NB4 (cell line): Measurements from ENCODE around the gene SH3D19.

Experiments used
- POLR2A ChIP-seq: IDR thresholded peaks from 2 replicates; pipeline ENCODE4 v1.6.1; 2011; ENCODE audit warnings: mild to moderate bottlenecking; ENCODE audit not compliant: insufficient read length; ENCODE audit errors: extremely low read depth
- TF ChIP-seq, protein P1 (sequence below): IDR thresholded peaks from one replicate; pipeline ENCODE4 v1.5.1; 2012; ENCODE audit warnings: low read depth, low read length

DNA sequence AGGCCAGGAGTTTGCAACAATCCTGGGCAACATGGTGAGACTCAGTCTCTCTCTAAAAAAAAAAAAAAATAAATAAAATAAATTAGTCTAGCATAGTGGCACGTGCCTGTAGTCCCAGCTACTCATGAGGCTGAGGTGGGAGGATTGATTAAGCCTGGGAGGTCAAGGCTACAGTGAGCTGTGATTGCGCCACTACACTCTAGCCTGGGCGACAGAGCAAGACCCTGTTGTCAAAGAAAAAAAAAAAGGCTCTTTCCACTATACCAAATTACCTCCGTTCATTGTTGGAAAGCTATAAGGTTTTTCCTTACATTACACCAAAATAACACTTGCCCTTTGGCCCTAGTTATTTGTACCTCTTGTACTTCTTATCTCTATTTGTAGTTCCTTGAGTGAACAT is 58.3 kb downstream of the SH3D19 start:
- TF ChIP-seq POLR2A: no peak
- TF ChIP-seq, protein P1, sequence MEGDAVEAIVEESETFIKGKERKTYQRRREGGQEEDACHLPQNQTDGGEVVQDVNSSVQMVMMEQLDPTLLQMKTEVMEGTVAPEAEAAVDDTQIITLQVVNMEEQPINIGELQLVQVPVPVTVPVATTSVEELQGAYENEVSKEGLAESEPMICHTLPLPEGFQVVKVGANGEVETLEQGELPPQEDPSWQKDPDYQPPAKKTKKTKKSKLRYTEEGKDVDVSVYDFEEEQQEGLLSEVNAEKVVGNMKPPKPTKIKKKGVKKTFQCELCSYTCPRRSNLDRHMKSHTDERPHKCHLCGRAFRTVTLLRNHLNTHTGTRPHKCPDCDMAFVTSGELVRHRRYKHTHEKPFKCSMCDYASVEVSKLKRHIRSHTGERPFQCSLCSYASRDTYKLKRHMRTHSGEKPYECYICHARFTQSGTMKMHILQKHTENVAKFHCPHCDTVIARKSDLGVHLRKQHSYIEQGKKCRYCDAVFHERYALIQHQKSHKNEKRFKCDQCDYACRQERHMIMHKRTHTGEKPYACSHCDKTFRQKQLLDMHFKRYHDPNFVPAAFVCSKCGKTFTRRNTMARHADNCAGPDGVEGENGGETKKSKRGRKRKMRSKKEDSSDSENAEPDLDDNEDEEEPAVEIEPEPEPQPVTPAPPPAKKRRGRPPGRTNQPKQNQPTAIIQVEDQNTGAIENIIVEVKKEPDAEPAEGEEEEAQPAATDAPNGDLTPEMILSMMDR: no peak
